ENCODE data around the gene KRT9. TPM values are rescaled to one million over a fixed set of nuclear protein-coding genes. Genes with fewer than 3 reads are reported as not detected.

The KRT9 gene
- total and polyA plus RNA-seq, 2 of the 13 experiments (the other 11 are each of a cell fraction or from before 2014, with no cell fraction given), result not detected

GRCh38 chr17:41578538-41578937 lies 6.7 kb upstream of the KRT9 start:
- in situ Hi-C loops (cut with HindIII; ENCODE audit: extremely low pct_ligation_motif_present, low pct_unique_long_range_greater_than_20kb), result no loop called here
- no peak overlapping the region for H3K27ac ChIP-seq (ENCODE audit: extremely low read length, insufficient read depth, low read length)
- H3K4me2 ChIP-seq (ENCODE audit: low read depth, low read length), result no peak overlapping the region
- ChIA-PET CTCF (ENCODE audit: low intra/inter-chr PET ratio, low total read pairs) (interaction anchor here (1.7 kb wide), 1 partner anchor 84 kb away, joined by 10 read pairs; no protein-coding TSS in a partner anchor), POLR2A (no interaction called here)
- no peaks in the 10 kb centered on the region for H4K20me1 ChIP-seq (ENCODE audit: insufficient read depth, low read length)
- ATAC-seq (no peak), DNase-seq (ENCODE audit: low spot score) (no peak), FAIRE-seq (no peak)
- WGBS (ENCODE audit: low lambda C conversion rate), result 24% methylated on average over 1 of the region's 1 CpG
- H3K36me3 ChIP-seq (replicated peaks in 1 of 2; ENCODE audit: control insufficient read depth in 1 of 2, insufficient read depth in 2 of 2, low read length in 2 of 2), result no peaks in the 10 kb centered on the region
- no peak overlapping the region for H3K9ac ChIP-seq (ENCODE audit: insufficient read depth, low read depth, low read length)
- no peak overlapping the region for H2AFZ ChIP-seq (ENCODE audit: low read length)
- H3K9me3 ChIP-seq (ENCODE audit: low read length), result no peaks in the 10 kb centered on the region
- H3K4me3 ChIP-seq (replicated peaks in 1 of 3; ENCODE audit: insufficient read depth in 1 of 3, low read depth in 2 of 3, low read length in 3 of 3), result no peak overlapping the region
- intact Hi-C loops (cut with micrococcal nuclease; ENCODE audit: unreplicated experiment), result loop anchor here (10.0 kb wide), 1 partner anchor 66 kb away; no protein-coding TSS in a partner anchor
- peaks cover 0 to 7% of the 10 kb centered on the region in 2 experiments; a peak in 2 of 5 replicates for H3K27me3 ChIP-seq (ENCODE audit: control insufficient read depth in 1 of 2, insufficient read depth in 2 of 2, low read length in 2 of 2)
- no peaks in the 10 kb centered on the region for H3K79me2 ChIP-seq (ENCODE audit: insufficient read depth, low read length)
- no peaks in the 10 kb centered on the region for H3K4me1 ChIP-seq (ENCODE audit: insufficient read depth, low read length)
- no TSS peak for BruUV-seq (replicated peaks)
- no peak for TF ChIP-seq HES4 (CRISPR knock-in tag; IDR thresholded peaks at IDR 0.05; ENCODE audit: borderline replicate concordance)
- TF ChIP-seq ZMYM3 (CRISPR knock-in tag; IDR thresholded peaks at IDR 0.05), result no peak
- no peak for TF ChIP-seq ZSCAN21 (CRISPR knock-in tag; IDR thresholded peaks at IDR 0.05; ENCODE audit: borderline replicate concordance)
- no peak for TF ChIP-seq NCOA2 (CRISPR knock-in tag; IDR thresholded peaks at IDR 0.05)
- TF ChIP-seq NRL (CRISPR knock-in tag; IDR thresholded peaks at IDR 0.05; ENCODE audit: borderline replicate concordance), result no peak
- no peak for TF ChIP-seq ZNF710 (CRISPR knock-in tag; IDR thresholded peaks at IDR 0.05; ENCODE audit: borderline replicate concordance)
- TF ChIP-seq ZNF577 (CRISPR knock-in tag; IDR thresholded peaks at IDR 0.05; ENCODE audit: borderline replicate concordance, low read depth), result no peak
- no peak for TF ChIP-seq ZNF646 (CRISPR knock-in tag; IDR thresholded peaks at IDR 0.05)
- no peak for TF ChIP-seq ZKSCAN5 (CRISPR knock-in tag; IDR thresholded peaks at IDR 0.05)
- no peak for TF ChIP-seq ZNF781 (CRISPR knock-in tag; IDR thresholded peaks at IDR 0.05; ENCODE audit: borderline replicate concordance, not compliant biosample characterization)
- no peak for TF ChIP-seq ZFP37 (CRISPR knock-in tag; IDR thresholded peaks at IDR 0.05; ENCODE audit: borderline replicate concordance)
- no peak for TF ChIP-seq MEIS1 (CRISPR knock-in tag; IDR thresholded peaks at IDR 0.05; ENCODE audit: borderline replicate concordance)
- no peak for TF ChIP-seq BRF2 (CRISPR knock-in tag; IDR thresholded peaks at IDR 0.05)
- TF ChIP-seq KMT2A (CRISPR knock-in tag; IDR thresholded peaks at IDR 0.05), result no peak
- no peak for TF ChIP-seq MAF1 (CRISPR knock-in tag; IDR thresholded peaks at IDR 0.05; ENCODE audit: borderline replicate concordance)

Data from HepG2 (cell line).